ENCODE results near the gene P2RX6.
"Not testable (repeated sequence)": the region's sequence is repeated elsewhere in the genome, so short reads cannot be mapped to it uniquely, and the experiment has no call there.

The P2RX6 gene

DNA sequence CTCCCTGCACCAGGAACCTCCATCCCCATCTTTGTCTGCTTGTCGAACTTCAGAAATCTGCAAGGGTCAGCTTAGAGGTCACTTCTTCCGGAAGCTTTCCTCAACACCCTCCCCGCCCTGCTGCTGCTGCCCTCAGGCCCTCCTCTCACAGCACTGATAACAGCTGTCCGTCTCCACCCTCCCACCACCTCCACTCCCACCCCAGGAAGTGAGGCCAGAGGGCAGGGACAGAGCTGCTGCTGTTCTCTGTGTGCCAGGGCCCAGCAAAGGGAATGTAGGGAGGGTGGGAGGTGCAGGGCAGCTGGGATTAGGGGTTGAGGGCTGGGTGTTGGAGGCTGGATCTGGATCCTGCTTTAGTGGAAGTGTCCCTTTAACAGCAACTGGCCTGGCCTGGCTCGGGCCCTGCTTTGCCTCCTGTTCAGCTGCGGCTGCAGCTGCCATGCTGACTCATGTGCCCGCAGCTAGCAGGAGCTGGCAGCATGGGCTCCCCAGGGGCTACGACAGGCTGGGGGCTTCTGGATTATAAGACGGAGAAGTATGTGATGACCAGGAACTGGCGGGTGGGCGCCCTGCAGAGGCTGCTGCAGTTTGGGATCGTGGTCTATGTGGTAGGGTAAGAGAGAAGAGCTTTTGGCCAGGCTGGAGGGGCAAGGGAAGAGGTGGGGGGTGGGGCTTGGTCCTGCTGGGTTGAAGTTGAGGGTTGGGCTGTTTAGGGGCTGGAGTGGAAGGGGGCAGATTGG is at the start of gene P2RX6:
Gene P2RX6 (plus strand): TSS at position 440 of the 740 bp plus-strand sequence. CDS start 10 bp downstream, at position 450.
- DNase-seq: peak; percentile 5

DNA sequence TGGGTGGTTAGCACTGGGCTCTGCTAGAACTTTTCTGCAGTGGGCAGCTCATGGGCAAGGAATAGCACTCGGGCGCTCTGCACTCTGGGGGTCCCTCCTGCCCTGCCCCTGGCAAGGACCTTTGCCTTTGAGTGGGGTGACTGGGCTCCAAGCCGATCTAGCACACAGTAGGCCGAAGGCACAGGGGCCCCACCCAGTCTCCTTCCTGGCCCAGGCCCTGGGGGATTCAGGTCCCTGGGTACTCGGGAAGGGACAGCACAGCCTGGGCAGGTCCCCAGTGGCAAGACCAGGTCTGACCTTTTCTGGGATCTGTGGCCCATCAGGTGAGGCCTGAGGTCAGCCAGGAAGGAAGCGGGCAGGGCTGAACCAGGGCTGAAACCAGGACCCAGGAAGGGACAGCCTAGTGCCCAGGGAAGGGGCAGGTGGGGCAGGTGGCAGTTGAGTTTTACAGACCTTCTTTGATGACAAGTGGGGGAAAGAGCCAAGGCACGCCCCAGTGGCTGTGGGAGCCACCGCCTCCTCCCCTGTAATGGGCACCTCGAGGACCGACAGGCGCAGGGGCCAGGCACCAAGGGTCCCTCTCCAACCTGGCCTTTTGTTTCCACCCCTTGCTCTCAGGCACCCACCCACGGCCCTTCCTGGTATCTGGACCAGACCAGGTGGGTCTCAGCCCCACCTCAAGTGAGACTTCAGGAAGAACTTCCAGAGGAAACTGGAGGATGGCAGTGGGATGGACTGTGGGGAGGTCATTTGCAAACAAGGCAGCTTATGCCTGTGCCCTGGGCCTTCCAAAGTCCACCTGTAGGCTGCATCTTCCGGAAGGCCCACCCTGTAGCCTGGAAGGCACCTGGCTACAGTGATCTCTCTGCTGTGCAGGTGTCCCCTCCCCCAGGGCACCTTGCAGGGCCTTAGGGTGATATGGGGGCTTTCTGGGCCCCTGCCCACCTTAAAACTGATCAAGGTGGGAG is 48.8 kb upstream of the P2RX6 start:
- no peak for DNase-seq

GRCh38 chr22:20966883-20967696 is 47.9 kb upstream of the P2RX6 start, which contains the start of gene AIFM3:
Gene AIFM3 (plus strand): TSS chr22:20967255. CDS start chr22:20967945, 690 bp downstream.
- DNase-seq: no peak

GRCh38 chr22:20967697-20968211 is 47.2 kb upstream of the P2RX6 start:
- DNase-seq: no peak

- DNase-seq: no peak
Measured at GRCh38 chr22:20968281-20968977, 46.5 kb upstream of the P2RX6 start.

GRCh38 chr22:20970939-20971657 is 43.9 kb upstream of the P2RX6 start:
- DNase-seq: no peak

- DNase-seq: not testable (repeated sequence)
Measured at GRCh38 chr22:20972014-20972694, 42.8 kb upstream of the P2RX6 start.

GRCh38 chr22:20972933-20973577 is 41.9 kb upstream of the P2RX6 start:
- DNase-seq: no peak

DNA sequence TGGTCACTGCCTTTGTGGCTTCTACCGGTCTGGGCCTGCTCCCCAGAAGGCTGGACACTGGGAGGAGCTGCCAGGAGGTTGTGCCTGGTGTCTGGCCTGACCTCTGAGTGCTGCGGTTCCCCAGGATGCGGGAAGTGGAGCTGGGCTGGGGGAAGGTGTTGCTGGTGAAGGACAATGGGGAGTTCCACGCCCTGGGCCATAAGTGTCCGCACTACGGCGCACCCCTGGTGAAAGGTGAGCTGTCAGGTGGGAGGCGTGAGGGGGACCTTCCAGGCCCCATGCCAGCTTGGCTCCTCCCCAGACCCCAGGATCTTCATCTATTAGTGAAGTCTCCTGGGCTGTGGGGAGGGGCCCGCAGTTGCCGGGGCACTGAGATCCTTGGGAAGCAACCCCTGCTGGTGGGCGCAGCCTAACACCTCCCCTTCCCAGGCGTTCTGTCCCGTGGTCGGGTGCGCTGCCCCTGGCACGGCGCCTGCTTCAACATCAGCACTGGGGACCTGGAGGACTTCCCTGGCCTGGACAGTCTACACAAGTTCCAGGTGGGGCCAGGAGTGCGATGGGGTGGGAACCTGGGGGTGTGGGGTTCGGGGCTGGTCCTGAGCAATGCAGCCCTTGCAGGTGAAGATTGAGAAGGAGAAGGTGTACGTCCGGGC is 41.2 kb upstream of the P2RX6 start:
- DNase-seq: no peak

- no peak for DNase-seq
Measured at GRCh38 chr22:20974336-20974955, 40.5 kb upstream of the P2RX6 start.

GRCh38 chr22:20975541-20976290 is 39.2 kb upstream of the P2RX6 start:
- no peak for DNase-seq

GRCh38 chr22:20976291-20976877 is 38.6 kb upstream of the P2RX6 start:
- DNase-seq: no peak

GRCh38 chr22:20977019-20977418 is 37.9 kb upstream of the P2RX6 start:
- no peak for DNase-seq

DNA sequence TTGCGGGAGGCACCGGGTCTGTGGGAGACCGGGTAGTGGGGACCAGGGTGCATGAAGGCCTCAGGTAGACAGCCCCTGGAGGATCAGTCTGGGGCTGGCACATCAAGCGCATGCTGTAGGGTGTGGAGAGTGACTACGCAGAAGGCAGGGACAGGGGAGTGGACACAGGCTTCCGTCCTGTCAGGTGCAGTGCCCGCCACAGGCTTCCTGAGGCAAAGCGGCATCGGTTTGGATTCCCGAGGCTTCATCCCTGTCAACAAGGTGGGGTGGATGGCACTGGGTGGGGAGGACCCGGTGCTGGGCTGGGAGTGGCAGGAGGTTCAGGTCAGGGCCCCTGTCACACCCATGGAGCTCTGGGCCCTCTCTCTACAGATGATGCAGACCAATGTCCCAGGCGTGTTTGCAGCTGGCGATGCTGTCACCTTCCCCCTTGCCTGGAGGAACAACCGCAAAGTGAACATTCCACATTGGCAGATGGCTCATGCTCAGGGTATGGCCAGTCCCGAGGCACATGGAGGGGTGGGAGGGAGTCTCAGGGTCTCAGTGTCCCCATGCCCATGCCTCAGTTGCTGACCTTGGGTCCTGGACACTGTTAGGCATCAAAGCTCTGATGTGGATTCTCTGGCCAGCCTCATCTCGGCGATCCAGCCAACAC is 37.3 kb upstream of the P2RX6 start:
- DNase-seq: no peak

GRCh38 chr22:20978419-20978818 is 36.5 kb upstream of the P2RX6 start:
- no peak for DNase-seq

GRCh38 chr22:20979243-20979809 is 35.6 kb upstream of the P2RX6 start:
- no peak for DNase-seq

DNA sequence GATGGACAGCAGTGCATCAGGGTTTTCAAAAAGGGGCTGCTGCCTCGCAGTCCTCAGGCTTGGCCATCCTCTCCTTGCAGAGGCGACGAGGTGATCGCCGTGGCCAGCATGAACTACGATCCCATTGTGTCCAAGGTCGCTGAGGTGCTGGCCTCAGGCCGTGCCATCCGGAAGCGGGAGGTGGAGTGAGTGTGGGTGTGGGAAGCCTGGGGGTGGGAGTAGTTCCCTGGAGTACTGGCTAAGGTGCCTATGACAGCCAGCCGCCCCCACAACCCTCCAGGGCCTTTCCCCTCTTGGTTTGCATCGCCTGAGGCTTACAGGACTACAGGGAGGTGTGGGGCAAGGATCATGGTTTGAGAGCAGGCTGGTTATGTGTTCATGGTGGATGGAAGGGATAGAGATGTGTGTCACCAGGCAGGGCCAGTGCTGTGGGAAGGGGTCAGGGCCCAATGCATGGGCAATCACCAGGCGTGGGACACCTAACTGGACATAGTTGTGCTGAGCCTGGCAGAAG is 35.0 kb upstream of the P2RX6 start:
- no peak for DNase-seq

Data from NCI-H345 (cell line).